Measurements from ENCODE around the gene ATP6V0E1. TPM values are rescaled to one million over a fixed set of nuclear protein-coding genes. Genes with fewer than 3 reads are reported as not detected.

The ATP6V0E1 gene
- total and polyA plus RNA-seq, 11 donors, result 127 to 242 (median 204) TPM

- Histone ChIP-seq H3K27ac (peak overlapping the region in 2 of 12 donors; percentile 7 to 20), H3K4me1 (peaks cover 0 to 15% (median 0%) of the 10 kb centered on the region in 12 donors), H3K9me3 (no peaks in the 10 kb centered on the region), H3K4me3 (no peak overlapping the region), H3K36me3 (peaks cover 0 to 56% (median 35%) of the 10 kb centered on the region in 9 donors), H3K27me3 (no peaks in the 10 kb centered on the region)
- ATAC-seq (peak in 3 of 4 donors; percentile 33 to 49 (median 40)), DNase-seq (peak in 2 of 5 donors; percentile 39 to 44)
- TF ChIP-seq CTCF (IDR thresholded peaks at IDR 0.05) (peak in 8 of 12 donors; percentile 7 to 41 (median 29)), POLR2A (IDR thresholded peaks at IDR 0.05) (no peak)
- WGBS, 4 donors, result 77 to 84% (median 79%) methylated on average over 9 to 10 of the region's 10 CpGs
- intact Hi-C loops (cut with DNase I), result loop anchor here in 4 of 10 donors (5.0 to 10.0 kb wide), 3 partner anchors 462 to 474 kb away; no protein-coding TSS in a partner anchor
These were observed 44.5 kb upstream of the ATP6V0E1 start for GRCh38 chr5:172939071-172939470.

GRCh38 chr5:172939611-172940267 is 43.8 kb upstream of the ATP6V0E1 start:
- peaks cover 0 to 15% (median 0%) of the 10 kb centered on the region in 12 donors for H3K4me1 ChIP-seq
- peak overlapping the region in 3 of 12 donors; percentile 12 to 52 (median 20) for H3K27ac ChIP-seq
- no peaks in the 10 kb centered on the region for H3K9me3 ChIP-seq
- intact Hi-C loops (cut with DNase I), result loop anchor here in 7 of 10 donors (5.0 to 10.0 kb wide), 3 partner anchors 462 to 475 kb away; no protein-coding TSS in a partner anchor
- TF ChIP-seq CTCF (IDR thresholded peaks at IDR 0.05) (no peak), POLR2A (IDR thresholded peaks at IDR 0.05) (no peak)
- peaks cover 0 to 53% (median 35%) of the 10 kb centered on the region in 9 donors for H3K36me3 ChIP-seq
- 56 to 78% (median 68%) methylated on average over 8 to 16 of the region's 16 CpGs for WGBS, 4 donors
- peak in 3 of 4 donors; percentile 17 to 44 (median 43) for ATAC-seq
- DNase-seq, result peak in 2 of 5 donors; percentile 35 to 37
- H3K27me3 ChIP-seq, result no peaks in the 10 kb centered on the region
- no peak overlapping the region for H3K4me3 ChIP-seq

- Histone ChIP-seq H3K27me3 (no peaks in the 10 kb centered on the region), H3K27ac (peak overlapping the region in 2 of 12 donors; percentile 12 to 52), H3K4me3 (no peak overlapping the region), H3K9me3 (no peaks in the 10 kb centered on the region), H3K4me1 (peaks cover 0 to 15% (median 0%) of the 10 kb centered on the region in 12 donors), H3K36me3 (peaks cover 0 to 50% (median 32%) of the 10 kb centered on the region in 9 donors)
- DNase-seq, result peak in 1 of 5 donors; percentile 34
- intact Hi-C loops (cut with DNase I), result loop anchor here in 3 of 10 donors (10.0 kb wide), 2 partner anchors 466 to 476 kb away; no protein-coding TSS in a partner anchor
- peak; percentile 24 to 54 (median 37) for ATAC-seq
- WGBS, 4 donors, result 60 to 70% (median 68%) methylated on average over 14 to 15 of the region's 15 CpGs
- TF ChIP-seq CTCF (IDR thresholded peaks at IDR 0.05) (no peak), POLR2A (IDR thresholded peaks at IDR 0.05) (no peak)
These were observed 43.1 kb upstream of the ATP6V0E1 start for GRCh38 chr5:172940268-172941066.
